Measurements from ENCODE around the gene BLNK.
"Not testable (repeated sequence)": the region's sequence is repeated elsewhere in the genome, so short reads cannot be mapped to it uniquely, and the experiment has no call there.

The BLNK gene

GRCh38 chr10:96228408-96228994, 42.9 kb downstream of the BLNK start:
- DNase-seq (ENCODE audit: low read depth in 1 of 2, low spot score in 1 of 2): no peak

GRCh38 chr10:96227206-96227605, 44.2 kb downstream of the BLNK start:
- DNase-seq (ENCODE audit: low read depth in 1 of 2, low spot score in 1 of 2): no peak

GRCh38 chr10:96225119-96225518, 46.2 kb downstream of the BLNK start:
- no peak for DNase-seq (ENCODE audit: low read depth in 1 of 2, low spot score in 1 of 2)

- DNase-seq (ENCODE audit: low read depth in 1 of 2, low spot score in 1 of 2): no peak
These were observed 48.5 kb downstream of the BLNK start for GRCh38 chr10:96222908-96223307.

- no peak for DNase-seq (ENCODE audit: low read depth in 1 of 2, low spot score in 1 of 2)
These were observed 48.9 kb downstream of the BLNK start for GRCh38 chr10:96222441-96222840.

- DNase-seq (ENCODE audit: low read depth in 1 of 2, low spot score in 1 of 2): no peak
These were observed 52.5 kb downstream of the BLNK start for GRCh38 chr10:96218826-96219225.

GRCh38 chr10:96217711-96218110, 53.7 kb downstream of the BLNK start:
- no peak for DNase-seq (ENCODE audit: low read depth in 1 of 2, low spot score in 1 of 2)

- no peak for DNase-seq (ENCODE audit: low read depth in 1 of 2, low spot score in 1 of 2)
These were observed 54.6 kb downstream of the BLNK start for GRCh38 chr10:96216775-96217174.

GRCh38 chr10:96212911-96213310, 58.5 kb downstream of the BLNK start:
- DNase-seq (ENCODE audit: low read depth in 1 of 2, low spot score in 1 of 2): no peak

GRCh38 chr10:96211764-96212163, 59.6 kb downstream of the BLNK start:
- no peak for DNase-seq (ENCODE audit: low read depth in 1 of 2, low spot score in 1 of 2)

GRCh38 chr10:96208946-96209345, 62.4 kb downstream of the BLNK start:
- DNase-seq (ENCODE audit: low read depth in 1 of 2, low spot score in 1 of 2): no peak

- DNase-seq (ENCODE audit: low read depth in 1 of 2, low spot score in 1 of 2): no peak
These were observed 63.1 kb downstream of the BLNK start for GRCh38 chr10:96208271-96208670.

GRCh38 chr10:96205580-96205979, 65.8 kb downstream of the BLNK start:
- DNase-seq (ENCODE audit: low read depth in 1 of 2, low spot score in 1 of 2): no peak

GRCh38 chr10:96201525-96201924, 69.8 kb downstream of the BLNK start:
- DNase-seq (ENCODE audit: low read depth in 1 of 2, low spot score in 1 of 2): no peak

GRCh38 chr10:96189505-96189904, 81.9 kb downstream of the BLNK start:
- not testable (repeated sequence) for DNase-seq (ENCODE audit: low read depth in 1 of 2, low spot score in 1 of 2)

GRCh38 chr10:96188916-96189315, 82.5 kb downstream of the BLNK start:
- no peak for DNase-seq (ENCODE audit: low read depth in 1 of 2, low spot score in 1 of 2)

GRCh38 chr10:96188421-96188820, 82.9 kb downstream of the BLNK start:
- DNase-seq (ENCODE audit: low read depth in 1 of 2, low spot score in 1 of 2): no peak

- no peak for DNase-seq (ENCODE audit: low read depth in 1 of 2, low spot score in 1 of 2)
These were observed 94.4 kb downstream of the BLNK start for GRCh38 chr10:96176985-96177384.

GRCh38 chr10:96172666-96173065, 98.7 kb downstream of the BLNK start:
- DNase-seq (ENCODE audit: low read depth in 1 of 2, low spot score in 1 of 2): no peak

- DNase-seq (ENCODE audit: low read depth in 1 of 2, low spot score in 1 of 2): no peak
These were observed 101.1 kb downstream of the BLNK start for GRCh38 chr10:96170230-96170629.

- DNase-seq (ENCODE audit: low read depth in 1 of 2, low spot score in 1 of 2): no peak
These were observed 102.8 kb downstream of the BLNK start for GRCh38 chr10:96168546-96168945.

- no peak for DNase-seq (ENCODE audit: low read depth in 1 of 2, low spot score in 1 of 2)
These were observed 105.6 kb downstream of the BLNK start for GRCh38 chr10:96165726-96166125.

- no peak for DNase-seq (ENCODE audit: low read depth in 1 of 2, low spot score in 1 of 2)
These were observed 118.3 kb downstream of the BLNK start for GRCh38 chr10:96153070-96153469.

- DNase-seq (ENCODE audit: low read depth in 1 of 2, low spot score in 1 of 2): no peak
These were observed 118.9 kb downstream of the BLNK start for GRCh38 chr10:96152437-96152836.
